WTC11 (cell line): ENCODE results near the gene TBL1X.

ENCODE experiments used
- EMX1 ChIP-seq: fragments of 250-450 bp; sonication (Bioruptor Pico); IDR thresholded peaks from 2 replicates; pipeline ENCODE4 v1.8.0; 2021; ENCODE audit warnings: mild to moderate bottlenecking
- MAX ChIP-seq: sonication (generic); formaldehyde crosslinking; IDR thresholded peaks from 2 replicates; pipeline ENCODE4 v1.8.0; 2022; ENCODE audit warnings: mild to moderate bottlenecking, missing genetic modification reagents
- NFE2L1 ChIP-seq: sonication (generic); formaldehyde crosslinking; IDR thresholded peaks from 2 replicates; pipeline ENCODE4 v1.8.1; 2023; ENCODE audit warnings: missing genetic modification reagents
- ZBTB21 ChIP-seq: sonication (generic); formaldehyde crosslinking; IDR thresholded peaks from 2 replicates; pipeline ENCODE4 v1.8.1; 2023; ENCODE audit warnings: mild to moderate bottlenecking, missing genetic modification reagents, borderline replicate concordance
- TF ChIP-seq, protein P1 (sequence below): fragments of 200-600 bp; IDR thresholded peaks from 2 replicates; pipeline ENCODE4 v1.8.0; 2022; ENCODE audit warnings: antibody characterized with exemption

DNA sequence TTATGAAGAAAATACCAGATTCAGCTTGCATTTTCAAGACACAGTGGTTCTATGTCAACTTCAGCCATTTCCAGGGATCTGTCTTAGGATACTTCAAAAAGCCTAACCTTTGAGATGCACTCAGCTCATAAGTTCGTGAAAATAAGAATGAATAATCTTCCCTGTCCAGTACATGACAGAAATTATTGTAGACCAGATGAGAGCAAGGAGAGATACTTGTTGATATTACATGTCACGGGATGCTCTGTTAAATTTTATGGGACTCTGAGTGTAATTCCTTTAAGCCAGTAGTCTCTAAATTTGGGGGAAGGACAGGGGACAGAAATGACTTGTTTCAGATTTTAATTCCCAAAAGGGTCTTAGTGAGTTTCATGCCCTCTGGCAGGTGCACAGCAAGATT is 8.8 kb downstream of the TBL1X start:
- TF ChIP-seq NFE2L1 (CRISPR knock-in tag) (no peak), ZBTB21 (CRISPR knock-in tag) (no peak), EMX1 (CRISPR knock-in tag) (no peak), MAX (CRISPR knock-in tag) (no peak)
- TF ChIP-seq, protein P1, sequence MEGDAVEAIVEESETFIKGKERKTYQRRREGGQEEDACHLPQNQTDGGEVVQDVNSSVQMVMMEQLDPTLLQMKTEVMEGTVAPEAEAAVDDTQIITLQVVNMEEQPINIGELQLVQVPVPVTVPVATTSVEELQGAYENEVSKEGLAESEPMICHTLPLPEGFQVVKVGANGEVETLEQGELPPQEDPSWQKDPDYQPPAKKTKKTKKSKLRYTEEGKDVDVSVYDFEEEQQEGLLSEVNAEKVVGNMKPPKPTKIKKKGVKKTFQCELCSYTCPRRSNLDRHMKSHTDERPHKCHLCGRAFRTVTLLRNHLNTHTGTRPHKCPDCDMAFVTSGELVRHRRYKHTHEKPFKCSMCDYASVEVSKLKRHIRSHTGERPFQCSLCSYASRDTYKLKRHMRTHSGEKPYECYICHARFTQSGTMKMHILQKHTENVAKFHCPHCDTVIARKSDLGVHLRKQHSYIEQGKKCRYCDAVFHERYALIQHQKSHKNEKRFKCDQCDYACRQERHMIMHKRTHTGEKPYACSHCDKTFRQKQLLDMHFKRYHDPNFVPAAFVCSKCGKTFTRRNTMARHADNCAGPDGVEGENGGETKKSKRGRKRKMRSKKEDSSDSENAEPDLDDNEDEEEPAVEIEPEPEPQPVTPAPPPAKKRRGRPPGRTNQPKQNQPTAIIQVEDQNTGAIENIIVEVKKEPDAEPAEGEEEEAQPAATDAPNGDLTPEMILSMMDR, result no peak
